Measurements from ENCODE around the gene DMD.

GRCh38 chrX:31294475-31294874 is 1916.9 kb downstream of the DMD start:
- TF ChIP-seq CTCF (IDR thresholded peaks at IDR 0.05) (no peak), EZH2 (IDR thresholded peaks at IDR 0.05) (no peak)

Measured in neural progenitor cell (in vitro differentiated cells).